ENCODE measurements around the gene PAK1. TPM values are rescaled to one million over a fixed set of nuclear protein-coding genes. Genes with fewer than 3 reads are reported as not detected.

PAK1 gene
- polyA plus RNA-seq, 1 donor (not counting 4 experiments of a cell fraction or from before 2014, with no cell fraction given): 78.2 TPM

- no peaks in the 10 kb centered on the region for H3K9me3 ChIP-seq (ENCODE audit: control insufficient read depth, low read depth, low read length)
- no peaks in the 10 kb centered on the region for H3K36me3 ChIP-seq (ENCODE audit: control insufficient read depth in 2 of 2, extremely low read depth in 1 of 2, insufficient read depth in 2 of 2, low read length in 2 of 2)
- H3K9ac ChIP-seq (ENCODE audit: control insufficient read depth, extremely low read depth, insufficient read depth, low read length): no peak overlapping the region
- no peaks in the 10 kb centered on the region for H4K20me1 ChIP-seq (ENCODE audit: control insufficient read depth, extremely low read depth, insufficient read depth, low read length)
- H3K4me2 ChIP-seq (ENCODE audit: control insufficient read depth, extremely low read depth, insufficient read depth, low read depth, low read length): no peak overlapping the region
- H2AFZ ChIP-seq (ENCODE audit: control insufficient read depth, low read length): no peak overlapping the region
- H3K4me3 ChIP-seq (ENCODE audit: control insufficient read depth in 2 of 3, extremely low read depth in 1 of 3, insufficient read depth in 2 of 3, low read depth in 1 of 3, low read length in 3 of 3): no peak overlapping the region
- no peak for TF ChIP-seq EZH2 (IDR thresholded peaks at IDR 0.05; ENCODE audit: low read length)
- TF ChIP-seq CTCF (optimal IDR thresholded peaks at IDR 0.05 in 1 of 3, IDR thresholded peaks at IDR 0.05 in 1 of 3, conservative IDR thresholded peaks at IDR 0.05 in 1 of 3; ENCODE audit: extremely low read depth in 1 of 3, insufficient read depth in 2 of 3, low read length in 3 of 3): no peak
- H3K27ac ChIP-seq (ENCODE audit: control insufficient read depth, insufficient read depth, low read length): no peak overlapping the region
- DNase-seq (ENCODE audit: low read depth, low spot score): no peak
- no peak for FAIRE-seq
- no peaks in the 10 kb centered on the region for H3K79me2 ChIP-seq (ENCODE audit: control insufficient read depth, insufficient read depth, low read length)
- peaks cover 19% of the 10 kb centered on the region for H3K4me1 ChIP-seq (ENCODE audit: control insufficient read depth, extremely low read depth, insufficient read depth, low read length)
- H3K27me3 ChIP-seq (ENCODE audit: control insufficient read depth, extremely low read depth, insufficient read depth, low read length): no peaks in the 10 kb centered on the region
- no peaks in the 10 kb centered on the region for H3K9me1 ChIP-seq (ENCODE audit: control insufficient read depth, extremely low read depth, insufficient read depth, low read length)
- dilution Hi-C loops (cut with MboI; ENCODE audit: extremely low pct_ligation_motif_present, low sequenced_read_pairs): no loop called here
Observed at GRCh38 chr11:77283101-77283500, 190.8 kb downstream of the PAK1 start.

- Histone ChIP-seq H3K4me1 (ENCODE audit: control insufficient read depth, extremely low read depth, insufficient read depth, low read length) (peaks cover 9% of the 10 kb centered on the region), H3K9me1 (ENCODE audit: control insufficient read depth, extremely low read depth, insufficient read depth, low read length) (no peaks in the 10 kb centered on the region), H3K9me3 (ENCODE audit: control insufficient read depth, low read depth, low read length) (no peaks in the 10 kb centered on the region), H3K4me3 (ENCODE audit: control insufficient read depth in 2 of 3, extremely low read depth in 1 of 3, insufficient read depth in 2 of 3, low read depth in 1 of 3, low read length in 3 of 3) (no peak overlapping the region), H3K27ac (ENCODE audit: control insufficient read depth, insufficient read depth, low read length) (peak overlapping the region; percentile 30), H3K9ac (ENCODE audit: control insufficient read depth, extremely low read depth, insufficient read depth, low read length) (no peak overlapping the region), H2AFZ (ENCODE audit: control insufficient read depth, low read length) (peak overlapping the region; percentile 44), H3K27me3 (ENCODE audit: control insufficient read depth, extremely low read depth, insufficient read depth, low read length) (no peaks in the 10 kb centered on the region), H3K36me3 (ENCODE audit: control insufficient read depth in 2 of 2, extremely low read depth in 1 of 2, insufficient read depth in 2 of 2, low read length in 2 of 2) (no peaks in the 10 kb centered on the region), H4K20me1 (ENCODE audit: control insufficient read depth, extremely low read depth, insufficient read depth, low read length) (no peaks in the 10 kb centered on the region), H3K79me2 (ENCODE audit: control insufficient read depth, insufficient read depth, low read length) (no peaks in the 10 kb centered on the region), H3K4me2 (ENCODE audit: control insufficient read depth, extremely low read depth, insufficient read depth, low read depth, low read length) (peak overlapping the region; percentile 46)
- DNase-seq (ENCODE audit: low read depth, low spot score) (no peak), FAIRE-seq (peak; percentile 96)
- dilution Hi-C loops (cut with MboI; ENCODE audit: extremely low pct_ligation_motif_present, low sequenced_read_pairs): no loop called here
- no peak for TF ChIP-seq CTCF (optimal IDR thresholded peaks at IDR 0.05 in 1 of 3, IDR thresholded peaks at IDR 0.05 in 1 of 3, conservative IDR thresholded peaks at IDR 0.05 in 1 of 3; ENCODE audit: extremely low read depth in 1 of 3, insufficient read depth in 2 of 3, low read length in 3 of 3)
- no peak for TF ChIP-seq EZH2 (IDR thresholded peaks at IDR 0.05; ENCODE audit: low read length)
Observed at GRCh38 chr11:77278595-77279506, 195.0 kb downstream of the PAK1 start.
